Measurements from ENCODE around the gene RRP9.
A peak's percentile ranks its signal among the peaks of the same experiment; 100 is the strongest.
"Not testable (repeated sequence)": the region's sequence is repeated elsewhere in the genome, so short reads cannot be mapped to it uniquely, and the experiment has no call there.

The RRP9 gene

GRCh38 chr3:51941798-51942602 lies at the start of gene RRP9, which contains the start of gene PARP3:
RRP9 (minus strand) TSS chr3:51941904; CDS start chr3:51941867, 37 bp downstream.
PARP3 (plus strand) TSS chr3:51942363; CDS start chr3:51943356, 993 bp downstream.
- DNase-seq (ENCODE audit: low read depth), result peak; percentile 100
- TF ChIP-seq MYC (IDR thresholded peaks at IDR 0.05; ENCODE audit: low read depth, low read length), result peak; percentile 95
- peak; percentile 93 for TF ChIP-seq CTCF (IDR thresholded peaks at IDR 0.05; ENCODE audit: low read depth, low read length)
- TF ChIP-seq, protein P1, sequence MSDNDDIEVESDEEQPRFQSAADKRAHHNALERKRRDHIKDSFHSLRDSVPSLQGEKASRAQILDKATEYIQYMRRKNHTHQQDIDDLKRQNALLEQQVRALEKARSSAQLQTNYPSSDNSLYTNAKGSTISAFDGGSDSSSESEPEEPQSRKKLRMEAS (IDR thresholded peaks at IDR 0.05; ENCODE audit: low read depth, low read length), result peak; percentile 97
- peak; percentile 70 for TF ChIP-seq POLR2A (IDR thresholded peaks at IDR 0.05; ENCODE audit: extremely low read depth, insufficient read length)

GRCh38 chr3:51990501-51990971 lies 48.8 kb upstream of the RRP9 start:
- not testable (repeated sequence) for H3K4me3 ChIP-seq (ENCODE audit: low read depth, low read length); DNase-seq (ENCODE audit: low read depth)

More at GRCh38 chr3:51941798-51942602, at the start of gene RRP9, which contains the start of gene PARP3:
- peak within 1 kb of the TSS; percentile 84 for H3K4me3 ChIP-seq (ENCODE audit: low read depth, low read length)

DNA sequence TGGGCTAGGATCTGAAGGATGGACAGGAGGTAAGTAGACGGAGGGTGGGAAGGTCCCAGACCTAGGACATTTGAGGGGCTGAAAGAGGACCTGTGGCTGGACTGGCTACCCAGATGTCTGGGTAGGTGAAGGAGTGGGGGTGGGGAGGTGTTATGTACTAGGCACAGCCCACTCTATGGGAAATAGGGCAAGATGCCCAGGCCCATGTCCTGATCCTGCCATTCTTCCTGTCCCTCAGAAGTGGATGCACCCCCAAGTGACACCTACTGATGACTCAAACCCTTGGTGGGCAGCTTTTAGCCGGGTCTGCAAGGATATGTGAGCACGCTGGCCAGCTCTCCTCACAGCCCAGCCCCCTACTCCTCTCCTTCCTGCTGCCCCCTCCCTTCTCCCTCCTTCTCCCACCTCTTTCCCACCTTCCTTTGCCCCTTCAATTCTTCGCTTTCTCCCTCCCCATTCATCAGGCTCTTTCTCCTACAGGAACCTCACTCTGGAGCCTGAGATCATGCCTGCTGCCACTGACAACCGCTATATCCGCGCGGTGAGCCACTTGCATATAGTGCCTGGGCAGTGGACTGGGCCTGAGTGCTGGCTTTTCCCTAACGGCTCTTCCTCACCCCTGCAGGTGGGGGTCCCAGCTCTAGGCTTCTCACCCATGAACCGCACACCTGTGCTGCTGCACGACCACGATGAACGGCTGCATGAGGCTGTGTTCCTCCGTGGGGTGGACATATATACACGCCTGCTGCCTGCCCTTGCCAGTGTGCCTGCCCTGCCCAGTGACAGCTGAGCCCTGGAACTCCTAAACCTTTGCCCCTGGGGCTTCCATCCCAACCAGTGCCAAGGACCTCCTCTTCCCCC lies 46.8 kb upstream of the RRP9 start:
- TF ChIP-seq POLR2A (IDR thresholded peaks at IDR 0.05; ENCODE audit: extremely low read depth, insufficient read length), result no peak
- TF ChIP-seq MYC (IDR thresholded peaks at IDR 0.05; ENCODE audit: low read depth, low read length), result no peak
- TF ChIP-seq CTCF (IDR thresholded peaks at IDR 0.05; ENCODE audit: low read depth, low read length), result no peak
- TF ChIP-seq, protein P1 (IDR thresholded peaks at IDR 0.05; ENCODE audit: low read depth, low read length), result no peak
- H3K4me3 ChIP-seq (ENCODE audit: low read depth, low read length), result no peak overlapping the region
- DNase-seq (ENCODE audit: low read depth), result no peak

DNA sequence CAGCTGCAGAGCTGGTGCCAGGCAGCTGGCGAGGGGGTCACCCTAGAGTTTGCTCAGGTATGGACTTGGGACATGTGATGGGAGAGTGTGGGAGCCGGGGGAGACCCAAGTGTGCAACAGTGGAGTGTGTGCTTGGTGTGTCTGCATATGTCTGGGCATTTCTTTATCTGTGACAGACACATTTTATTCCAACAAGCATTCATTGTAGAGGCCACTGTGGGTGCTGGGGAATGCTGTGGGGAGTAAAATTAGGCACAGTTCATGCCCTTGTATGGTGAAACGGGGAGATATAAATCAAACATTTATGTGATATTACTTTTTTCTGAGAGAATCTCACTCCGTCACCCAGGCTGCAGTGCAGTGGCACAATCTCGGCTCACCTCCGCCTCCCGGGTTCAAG lies 45.9 kb upstream of the RRP9 start:
- no peak for DNase-seq (ENCODE audit: low read depth)
- no peak for TF ChIP-seq POLR2A (IDR thresholded peaks at IDR 0.05; ENCODE audit: extremely low read depth, insufficient read length)
- no peak overlapping the region for H3K4me3 ChIP-seq (ENCODE audit: low read depth, low read length)

DNA sequence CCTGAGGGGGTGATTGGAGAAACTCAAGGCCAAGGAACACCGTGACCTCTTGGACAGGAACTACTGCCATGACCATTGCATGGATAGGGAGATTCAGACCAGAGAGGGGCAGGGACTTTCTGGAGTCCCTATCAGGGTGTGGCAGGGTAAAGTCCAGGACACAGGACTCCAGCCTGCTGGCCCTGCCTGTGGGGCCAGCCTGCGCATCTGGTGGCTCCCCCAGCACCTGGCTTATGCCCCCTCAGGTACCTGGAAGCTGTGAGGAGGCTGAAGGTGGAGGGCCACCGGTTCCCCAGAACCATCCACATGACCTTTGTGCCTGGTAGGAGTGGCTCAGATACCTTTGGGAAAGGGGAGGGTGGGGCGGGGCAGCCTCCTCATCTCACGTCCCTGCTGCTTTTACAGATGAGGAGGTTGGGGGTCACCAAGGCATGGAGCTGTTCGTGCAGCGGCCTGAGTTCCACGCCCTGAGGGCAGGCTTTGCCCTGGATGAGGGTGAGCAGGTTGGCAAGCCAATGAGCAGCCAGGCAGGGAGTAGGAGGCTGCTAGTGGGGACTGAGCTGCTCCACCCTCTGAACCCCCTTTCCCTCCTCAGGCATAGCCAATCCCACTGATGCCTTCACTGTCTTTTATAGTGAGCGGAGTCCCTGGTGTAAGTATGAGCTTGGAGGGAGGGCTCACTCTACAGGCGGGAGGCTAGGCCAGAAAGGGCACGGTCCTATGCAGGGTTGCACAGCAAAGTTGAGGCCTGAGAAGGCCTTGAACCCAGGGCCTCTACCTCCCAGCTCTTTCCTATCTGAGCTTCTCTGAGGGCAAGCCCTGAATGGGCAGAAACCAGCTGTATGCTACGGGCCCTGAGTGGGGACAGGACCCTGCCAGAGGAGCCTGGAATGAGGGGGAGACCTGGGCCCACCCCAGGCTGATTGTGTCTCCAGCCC lies 44.6 kb upstream of the RRP9 start:
- no peak for DNase-seq (ENCODE audit: low read depth)
- TF ChIP-seq, protein P1 (IDR thresholded peaks at IDR 0.05; ENCODE audit: low read depth, low read length), result no peak
- no peak for TF ChIP-seq CTCF (IDR thresholded peaks at IDR 0.05; ENCODE audit: low read depth, low read length)
- TF ChIP-seq MYC (IDR thresholded peaks at IDR 0.05; ENCODE audit: low read depth, low read length), result no peak
- TF ChIP-seq POLR2A (IDR thresholded peaks at IDR 0.05; ENCODE audit: extremely low read depth, insufficient read length), result no peak
- H3K4me3 ChIP-seq (ENCODE audit: low read depth, low read length), result no peak overlapping the region

DNA sequence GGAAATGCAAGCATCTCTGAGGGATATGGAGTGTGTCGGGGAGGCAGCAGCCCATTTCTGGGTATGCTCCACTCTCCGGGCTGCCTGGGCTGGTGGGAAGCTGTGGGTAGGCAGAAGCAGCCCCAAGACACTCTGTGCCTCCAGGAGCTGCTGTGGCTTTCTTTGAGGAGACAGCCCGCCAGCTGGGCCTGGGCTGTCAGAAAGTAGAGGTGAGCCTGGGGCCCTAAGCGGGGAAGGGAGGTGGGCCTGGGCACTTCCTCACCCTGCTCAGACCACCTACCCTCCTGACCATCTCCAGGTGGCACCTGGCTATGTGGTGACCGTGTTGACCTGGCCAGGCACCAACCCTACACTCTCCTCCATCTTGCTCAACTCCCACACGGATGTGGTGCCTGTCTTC lies 43.4 kb upstream of the RRP9 start:
- TF ChIP-seq POLR2A (IDR thresholded peaks at IDR 0.05; ENCODE audit: extremely low read depth, insufficient read length), result no peak
- TF ChIP-seq CTCF (IDR thresholded peaks at IDR 0.05; ENCODE audit: low read depth, low read length), result no peak
- no peak for TF ChIP-seq MYC (IDR thresholded peaks at IDR 0.05; ENCODE audit: low read depth, low read length)
- TF ChIP-seq, protein P1 (IDR thresholded peaks at IDR 0.05; ENCODE audit: low read depth, low read length), result no peak
- no peak overlapping the region for H3K4me3 ChIP-seq (ENCODE audit: low read depth, low read length)
- no peak for DNase-seq (ENCODE audit: low read depth)
